T-helper 2 cell (primary cell): Measurements from ENCODE around the gene THSD4.
A peak's percentile ranks its signal among the peaks of the same experiment; 100 is the strongest.

ENCODE experiments used
- DNase-seq, 5 experiments: peaks; one replicate each; pipeline versions ENCODE4 v3.0.0 to v3.0.0-alpha.2; 2012 to 2022

The THSD4 gene

DNA sequence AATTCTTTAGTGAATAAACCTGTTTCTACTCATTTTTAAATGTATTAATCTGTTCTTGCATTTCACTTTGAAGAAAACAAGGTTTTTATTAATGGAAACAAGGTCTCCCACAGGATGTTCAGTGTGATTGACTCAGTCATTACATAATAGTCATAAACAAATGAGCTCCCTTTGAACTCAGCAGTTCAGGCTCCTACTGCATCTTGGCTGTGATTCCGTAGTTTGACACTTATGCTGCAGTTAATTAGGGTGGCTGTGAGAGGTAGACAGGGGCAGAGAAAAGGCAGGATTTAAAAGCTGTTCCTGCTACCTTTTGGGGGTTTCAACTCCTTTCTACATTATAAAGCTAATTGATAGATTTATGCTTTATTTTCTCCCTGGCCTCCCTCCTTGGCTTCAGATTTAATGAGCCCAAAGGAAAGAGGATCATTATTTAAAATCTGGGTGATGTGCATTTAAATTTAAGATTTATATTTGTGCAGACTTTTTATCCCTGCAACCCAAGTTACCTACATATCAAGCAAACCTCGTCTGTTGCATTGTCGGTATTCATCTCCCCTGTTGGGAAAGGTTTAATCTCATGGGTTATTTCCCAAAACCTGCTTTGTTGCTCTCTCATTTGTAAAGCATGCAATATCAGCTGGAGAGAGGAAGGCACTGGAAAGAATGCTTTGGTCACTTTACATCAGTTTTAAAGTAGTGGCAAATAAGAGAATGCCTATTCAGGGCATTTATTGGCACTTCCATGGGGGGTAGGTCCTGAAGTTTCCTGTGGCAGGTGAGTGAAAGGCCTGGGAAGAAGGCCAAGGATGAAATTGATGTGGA lies 350.1 kb downstream of the THSD4 start:
- DNase-seq, result no peak

DNA sequence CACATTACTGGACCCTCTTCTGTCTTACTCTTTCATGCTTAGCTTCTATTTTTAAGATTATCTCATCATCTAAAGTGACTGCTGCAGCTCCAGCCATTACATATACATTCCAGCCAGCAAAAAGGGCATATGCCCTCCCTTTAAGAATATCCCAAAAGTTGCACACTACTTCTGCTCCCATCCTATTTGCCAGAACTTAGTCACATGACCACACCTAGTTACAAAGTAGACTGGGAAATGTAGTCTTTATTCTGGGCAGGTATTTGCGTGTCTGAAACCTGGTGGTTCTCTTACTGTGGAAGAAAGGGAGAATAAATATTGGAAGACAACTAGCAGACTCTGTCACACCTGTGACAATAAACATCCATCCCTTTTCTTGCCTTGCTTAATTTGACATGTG lies 353.4 kb downstream of the THSD4 start:
- no peak for DNase-seq

DNA sequence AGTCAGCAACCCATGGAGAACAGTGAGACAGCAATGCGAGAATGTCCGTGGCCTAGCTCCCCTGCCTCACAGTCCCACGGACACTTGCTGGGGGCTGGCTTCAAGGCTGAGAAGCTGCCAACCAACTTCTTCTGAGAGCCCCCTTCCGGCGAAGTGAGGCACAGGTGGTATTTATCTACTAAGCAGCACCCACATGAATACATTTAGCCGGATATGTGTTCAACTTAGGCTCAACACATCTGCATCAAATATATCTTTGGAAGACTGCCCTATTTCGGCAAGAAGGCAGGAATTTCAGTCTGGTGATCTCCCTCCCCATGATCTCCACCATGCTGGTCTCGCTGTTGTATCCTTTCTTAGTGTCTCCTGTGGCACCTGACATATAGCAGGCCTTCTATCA lies 354.1 kb downstream of the THSD4 start:
- no peak for DNase-seq

DNA sequence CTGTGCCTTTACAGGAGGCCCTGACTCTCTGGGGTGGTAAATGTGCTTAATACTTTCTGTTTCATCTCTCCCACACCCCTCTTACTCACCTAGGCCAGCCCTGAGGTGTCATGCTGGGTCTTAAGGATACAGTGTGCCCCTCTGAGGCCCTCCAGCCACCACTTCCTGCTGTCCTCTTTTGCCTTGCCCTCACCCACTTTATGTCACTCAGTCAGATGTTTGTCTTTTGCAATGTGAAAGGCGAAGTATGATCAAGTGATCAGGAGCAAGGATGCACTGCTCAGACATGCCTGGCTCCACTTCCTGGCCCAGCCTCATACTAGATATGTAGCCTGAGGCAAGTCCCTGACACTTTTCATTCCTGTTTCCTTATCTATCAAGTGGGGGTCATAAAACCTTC lies 356.1 kb downstream of the THSD4 start:
- DNase-seq, result peak in 1 of 5 experiments; percentile 2

DNA sequence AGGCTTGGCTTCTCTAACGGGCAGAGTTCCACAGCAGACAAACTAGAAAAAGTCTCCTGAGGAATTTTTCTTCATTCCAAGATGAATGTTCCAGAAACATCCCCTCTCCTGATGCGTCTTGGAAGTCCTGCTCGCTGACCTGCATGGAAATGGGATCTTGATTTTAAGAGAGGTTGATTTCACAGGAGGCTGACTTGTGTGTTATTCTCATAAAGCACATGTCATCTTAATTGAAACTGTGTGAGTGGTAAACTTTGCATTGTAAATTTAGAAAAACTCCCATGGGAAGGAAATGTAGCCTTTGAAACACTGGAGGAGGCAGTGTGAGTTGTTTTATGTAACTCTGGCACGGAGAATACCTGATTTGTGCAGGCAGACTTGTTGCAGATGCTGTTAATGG lies 357.3 kb downstream of the THSD4 start:
- no peak for DNase-seq

DNA sequence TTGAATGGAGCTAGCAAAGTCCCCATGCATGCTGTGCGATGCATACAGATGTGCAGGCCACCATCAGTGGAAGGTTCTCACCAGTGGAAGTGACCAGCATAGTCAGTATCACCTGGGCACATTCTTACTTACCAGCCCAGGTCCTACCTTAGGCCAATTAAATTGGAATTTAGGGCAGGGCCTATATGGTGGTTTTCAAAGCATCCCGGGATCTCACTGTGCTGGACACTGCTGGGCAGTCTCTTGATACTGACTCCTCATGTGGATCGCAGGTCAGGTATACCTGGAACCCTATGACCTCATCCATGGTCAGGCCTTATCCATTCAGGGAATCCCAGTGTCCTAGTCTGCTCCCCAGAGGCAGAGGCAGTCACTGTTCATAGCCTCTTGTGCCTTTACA lies 358.5 kb downstream of the THSD4 start:
- DNase-seq, result no peak

DNA sequence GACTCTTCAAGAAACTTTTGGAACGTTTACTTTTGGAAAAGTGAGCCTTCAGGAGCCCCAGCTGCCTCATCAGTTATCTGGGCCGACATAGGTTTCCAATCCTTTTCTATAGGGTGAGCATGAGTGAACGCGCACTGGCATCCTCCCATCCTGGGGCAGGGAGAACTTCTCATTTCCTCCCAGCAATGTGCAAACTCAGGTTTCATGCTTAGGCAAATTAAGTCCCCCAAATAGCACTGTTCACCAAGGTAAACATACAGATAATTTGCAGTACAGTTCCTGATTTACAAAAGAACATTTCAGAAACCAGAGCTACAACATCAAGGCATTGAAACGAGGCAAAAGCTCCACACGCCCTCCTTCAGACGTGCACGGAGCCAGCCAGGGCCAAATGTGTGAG lies 361.6 kb downstream of the THSD4 start:
- no peak for DNase-seq

DNA sequence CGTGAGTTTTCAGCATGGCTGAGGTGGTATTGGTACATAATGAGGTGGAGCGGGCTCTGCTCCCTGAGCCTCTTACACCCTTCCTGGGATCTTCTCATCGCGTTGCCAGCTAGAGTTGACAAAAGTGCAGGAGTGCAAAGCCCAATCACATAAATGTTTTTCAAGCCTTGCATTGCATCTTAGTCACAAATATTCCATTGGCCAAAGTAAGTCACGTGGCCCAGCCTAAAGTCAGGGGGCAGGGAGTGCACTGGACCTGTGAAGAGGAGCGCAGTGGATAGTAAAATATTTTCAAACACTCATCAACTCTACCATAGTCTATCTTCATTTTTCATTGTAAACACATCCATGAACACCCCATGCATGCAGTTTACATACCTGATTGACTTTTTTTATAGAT lies 365.3 kb downstream of the THSD4 start:
- DNase-seq, result no peak

DNA sequence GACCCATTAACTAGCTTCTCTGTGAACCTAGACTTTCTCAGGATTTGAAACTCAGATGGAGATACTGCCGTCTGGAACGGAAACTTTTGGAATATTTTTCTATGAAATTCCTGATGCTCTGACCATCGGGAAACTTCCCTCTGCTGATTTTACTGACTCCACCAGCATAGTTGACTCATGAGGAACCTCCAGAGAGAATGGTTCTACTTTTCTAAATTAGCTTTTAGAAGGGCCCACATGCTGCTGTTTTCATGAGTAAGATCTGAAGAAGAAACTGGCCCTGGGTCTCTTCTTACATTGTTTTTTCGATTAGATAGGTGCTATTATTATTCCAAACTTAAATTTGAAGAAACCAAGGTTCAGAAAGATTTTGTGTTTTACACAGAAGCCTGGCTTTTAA lies 368.8 kb downstream of the THSD4 start:
- DNase-seq, result no peak

DNA sequence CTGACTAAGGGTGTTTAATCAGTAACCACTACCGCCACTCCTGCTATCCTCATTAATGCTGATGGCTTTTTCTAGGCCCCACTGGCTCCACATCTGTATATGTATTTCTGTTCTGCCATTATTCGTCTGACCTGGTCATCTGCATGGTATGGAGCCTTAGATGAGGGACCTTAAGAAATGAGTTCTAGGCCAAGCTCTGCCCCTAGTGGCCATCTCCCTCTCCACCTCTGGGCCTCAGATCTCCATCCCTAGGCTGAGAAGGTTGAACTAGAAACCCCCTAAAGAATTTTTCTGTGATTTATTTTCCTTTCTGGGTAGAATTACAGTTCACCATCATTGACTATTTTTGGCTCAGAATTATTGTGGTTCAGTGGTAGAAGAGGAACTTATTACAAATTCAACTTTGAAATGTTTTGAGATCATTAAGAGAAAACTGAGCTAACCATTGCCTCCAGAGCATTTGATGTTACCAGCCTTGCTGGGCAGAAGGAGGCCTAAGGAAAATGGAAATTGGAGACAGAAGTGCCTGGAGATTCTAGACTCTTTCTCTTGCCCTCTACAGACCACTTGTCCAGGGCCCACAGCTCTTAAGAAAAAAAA lies 369.9 kb downstream of the THSD4 start:
- no peak for DNase-seq

DNA sequence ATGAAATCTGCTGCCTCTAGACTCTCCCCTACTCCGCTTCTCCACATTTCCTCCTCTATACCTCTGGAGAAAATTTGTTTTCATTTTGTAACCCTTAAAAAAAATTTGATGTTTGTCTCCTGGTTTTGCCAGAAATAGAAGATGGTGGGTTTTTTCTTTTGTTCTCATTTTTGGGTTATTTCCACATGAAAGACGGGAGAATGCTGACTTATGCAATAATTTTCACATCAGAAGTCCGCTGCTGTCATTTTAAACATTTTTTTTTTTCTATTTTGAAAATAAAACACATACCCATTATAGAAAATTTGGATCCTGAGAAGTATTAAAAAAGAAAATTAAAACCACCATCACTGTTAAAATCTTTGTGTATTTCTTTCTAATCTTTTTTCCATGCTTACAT lies 374.3 kb downstream of the THSD4 start:
- no peak for DNase-seq

DNA sequence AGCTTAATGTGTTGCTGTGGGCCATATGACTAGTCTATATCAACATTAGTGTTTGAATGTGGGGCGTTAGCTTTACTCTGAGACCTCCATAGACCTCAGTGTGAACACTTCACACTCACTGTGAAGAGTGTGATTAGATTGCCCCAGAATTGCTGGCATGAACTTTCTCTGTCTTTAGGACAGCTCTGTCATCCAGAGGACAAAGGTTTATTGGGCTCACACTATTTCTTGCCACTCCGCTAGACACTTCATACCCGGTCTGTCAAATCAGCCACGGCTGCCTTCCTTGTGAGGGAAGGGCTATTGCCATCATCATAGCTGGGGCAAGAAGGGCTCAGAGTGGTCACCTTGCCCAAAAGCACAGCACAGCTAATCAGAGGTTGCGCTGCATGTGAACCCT lies 378.3 kb downstream of the THSD4 start:
- DNase-seq, result no peak

DNA sequence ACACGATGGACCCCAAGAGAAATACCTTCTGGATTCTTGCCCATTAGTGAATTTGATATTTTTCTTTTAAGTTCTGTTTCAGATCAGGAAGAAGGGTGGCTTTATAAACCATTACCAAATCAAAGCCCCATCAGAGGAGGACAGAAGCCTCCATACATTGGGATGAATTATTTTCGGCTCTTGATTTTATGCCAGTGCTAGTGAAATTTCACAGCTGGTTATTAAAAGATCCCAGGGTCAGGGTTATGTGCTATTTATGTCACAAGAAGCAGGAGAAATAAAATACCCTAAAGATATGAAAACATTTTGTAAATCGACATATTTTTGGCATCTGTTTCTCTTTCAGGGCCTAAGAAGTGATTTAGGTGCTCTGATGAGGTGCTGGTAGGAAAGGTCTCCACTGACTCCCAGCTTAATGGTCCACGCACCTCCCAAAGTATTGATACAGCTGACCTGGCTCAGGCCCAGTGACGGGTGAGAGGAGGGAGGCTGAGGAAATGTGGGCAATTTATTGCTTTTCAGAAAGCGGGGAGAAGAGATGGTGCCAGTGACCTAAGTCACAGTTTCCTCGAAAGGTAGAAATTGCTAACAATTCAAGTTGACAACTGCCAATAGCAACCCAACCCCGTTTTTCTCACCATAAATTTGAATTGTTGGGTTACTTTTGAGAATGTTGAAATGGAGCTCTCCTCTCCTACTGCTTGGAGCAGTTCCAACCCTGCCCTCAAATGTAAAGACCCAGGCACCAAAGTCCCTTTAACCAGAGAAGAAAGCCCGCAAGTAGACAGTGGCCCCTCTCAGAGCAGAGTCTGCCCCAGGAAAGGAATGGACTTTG lies 379.5 kb downstream of the THSD4 start:
- DNase-seq, result no peak

DNA sequence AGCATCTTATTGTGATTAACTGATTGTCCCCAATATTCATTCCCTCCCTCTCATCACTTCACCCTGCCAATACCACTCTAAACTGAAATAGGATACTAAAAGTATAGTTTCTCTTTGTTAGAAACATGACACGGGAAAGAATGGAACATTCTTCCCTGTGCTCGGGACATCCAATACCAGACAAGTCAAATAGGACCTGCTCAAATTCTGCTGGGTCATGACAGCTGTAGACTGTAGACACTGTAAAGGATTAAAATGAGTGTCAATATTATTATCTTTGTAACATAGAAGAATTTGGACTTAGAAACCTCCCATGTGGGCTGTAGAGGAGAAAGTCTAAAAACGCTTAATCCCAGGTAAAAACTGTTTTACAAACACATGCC lies 380.1 kb downstream of the THSD4 start:
- no peak for DNase-seq

DNA sequence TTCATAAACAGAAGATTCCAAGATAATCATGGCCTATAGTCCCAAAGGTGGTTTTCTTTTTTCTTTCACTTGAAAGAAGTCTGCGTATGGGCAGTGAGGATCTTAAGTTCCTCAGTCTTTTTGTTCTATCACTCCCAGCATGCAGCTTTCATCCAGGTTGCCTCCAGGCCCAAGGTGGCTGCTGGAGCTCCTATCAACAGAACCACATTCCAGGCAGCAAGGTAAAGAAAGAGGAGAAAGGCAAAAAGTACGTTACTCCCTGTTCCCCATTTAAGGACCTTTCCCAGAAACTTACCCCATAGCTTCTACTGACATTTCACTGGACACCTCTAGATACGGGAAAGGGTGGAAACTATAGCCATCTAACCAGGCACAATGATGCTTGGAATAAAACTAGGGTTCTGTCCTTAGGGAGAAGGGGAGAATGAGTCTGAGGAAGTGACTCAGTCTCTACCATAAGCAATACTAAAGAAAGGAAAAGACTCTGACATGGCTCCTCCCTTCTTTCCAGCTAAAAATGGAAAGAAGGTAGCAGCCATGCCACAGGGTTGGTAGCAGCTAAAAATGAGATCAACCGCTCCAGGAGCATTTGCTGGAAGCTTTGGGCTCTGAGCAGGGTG lies 381.2 kb downstream of the THSD4 start:
- DNase-seq, result no peak

DNA sequence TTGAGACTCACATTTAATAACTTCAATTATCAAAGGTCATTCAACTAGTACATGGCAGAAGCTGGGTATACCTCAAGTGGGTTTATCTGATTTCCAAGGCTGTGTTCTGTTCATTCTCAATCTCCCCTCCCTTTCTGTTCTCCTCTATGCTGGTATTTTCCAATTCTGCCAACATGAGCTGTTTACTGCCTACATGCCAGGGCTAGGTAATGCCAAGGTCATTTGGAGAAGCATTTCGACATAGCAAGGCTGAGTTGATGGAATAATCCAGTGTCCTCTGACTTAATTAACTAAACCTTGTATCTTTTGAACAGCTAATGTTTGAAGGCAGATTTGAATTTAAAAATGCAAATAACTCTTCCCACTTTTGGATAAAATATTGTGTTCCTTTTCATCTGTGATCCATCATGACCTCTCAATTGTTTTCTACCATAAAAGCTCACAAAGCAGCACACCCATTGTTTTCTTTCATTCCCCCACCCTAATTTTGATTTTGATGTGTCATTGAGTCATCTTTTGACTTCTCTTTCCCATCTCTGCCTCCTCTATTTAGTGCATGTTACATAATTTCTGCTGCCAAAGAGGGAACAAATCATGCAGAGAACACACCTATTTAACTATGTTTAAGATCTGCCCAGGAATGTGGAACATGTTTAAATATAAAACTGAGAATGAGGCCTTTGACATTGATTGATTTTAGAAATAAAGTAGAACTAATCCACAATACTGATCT lies 386.2 kb downstream of the THSD4 start:
- no peak for DNase-seq

DNA sequence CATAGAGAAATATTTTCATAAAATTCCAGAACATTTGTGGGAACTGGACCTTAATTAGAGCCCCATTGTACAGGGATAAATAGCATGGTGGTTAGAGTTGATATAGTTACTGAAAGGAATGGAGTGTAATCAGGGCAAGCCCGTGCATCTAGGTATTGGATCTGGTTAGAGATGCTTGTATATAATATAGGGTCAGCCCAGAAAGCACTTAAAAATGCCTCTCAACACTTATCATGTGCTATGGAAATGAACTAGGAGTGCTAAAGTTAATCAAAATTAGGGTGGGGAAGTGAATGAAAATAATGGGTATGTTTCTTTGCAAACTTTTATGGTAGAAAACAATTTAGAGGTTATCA lies 386.8 kb downstream of the THSD4 start:
- no peak for DNase-seq

DNA sequence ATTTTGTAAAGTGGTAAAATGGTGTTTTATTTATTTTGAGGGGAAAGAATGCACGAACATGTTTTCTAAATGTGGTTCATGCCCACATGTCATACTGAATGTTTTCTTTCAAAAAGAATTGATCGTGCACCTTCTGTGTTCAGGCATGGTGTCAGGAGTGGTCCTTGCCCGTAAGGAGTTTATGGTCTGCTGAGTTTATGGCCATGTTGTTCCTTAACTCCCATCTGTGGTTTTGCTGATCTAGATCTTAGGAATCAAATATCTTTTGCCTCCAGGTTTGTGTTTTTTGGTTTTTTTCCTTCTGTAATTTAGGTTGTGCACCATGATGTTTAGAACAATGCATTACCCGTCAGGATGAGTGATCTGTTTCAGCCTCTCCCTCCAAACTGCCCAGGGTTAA lies 390.7 kb downstream of the THSD4 start:
- no peak for DNase-seq

DNA sequence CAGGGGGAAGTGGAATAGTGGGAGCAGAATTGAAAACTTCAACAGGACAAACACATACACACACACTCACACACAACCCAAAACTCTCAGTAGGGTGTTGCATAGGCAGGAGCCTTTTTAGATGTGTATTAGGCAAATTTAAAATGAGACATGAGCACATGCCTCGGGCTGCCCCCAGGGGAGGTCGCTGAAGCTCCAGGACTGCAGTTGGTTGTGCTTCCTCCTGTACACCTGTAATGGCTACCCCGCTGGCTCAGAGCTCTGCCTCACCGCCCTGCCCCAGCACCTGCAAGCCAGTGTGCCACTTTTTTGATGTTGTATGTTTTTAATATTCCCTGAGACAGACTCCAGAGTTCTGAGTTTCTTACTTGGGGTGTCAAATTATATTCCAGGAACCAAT lies 391.7 kb downstream of the THSD4 start:
- no peak for DNase-seq

DNA sequence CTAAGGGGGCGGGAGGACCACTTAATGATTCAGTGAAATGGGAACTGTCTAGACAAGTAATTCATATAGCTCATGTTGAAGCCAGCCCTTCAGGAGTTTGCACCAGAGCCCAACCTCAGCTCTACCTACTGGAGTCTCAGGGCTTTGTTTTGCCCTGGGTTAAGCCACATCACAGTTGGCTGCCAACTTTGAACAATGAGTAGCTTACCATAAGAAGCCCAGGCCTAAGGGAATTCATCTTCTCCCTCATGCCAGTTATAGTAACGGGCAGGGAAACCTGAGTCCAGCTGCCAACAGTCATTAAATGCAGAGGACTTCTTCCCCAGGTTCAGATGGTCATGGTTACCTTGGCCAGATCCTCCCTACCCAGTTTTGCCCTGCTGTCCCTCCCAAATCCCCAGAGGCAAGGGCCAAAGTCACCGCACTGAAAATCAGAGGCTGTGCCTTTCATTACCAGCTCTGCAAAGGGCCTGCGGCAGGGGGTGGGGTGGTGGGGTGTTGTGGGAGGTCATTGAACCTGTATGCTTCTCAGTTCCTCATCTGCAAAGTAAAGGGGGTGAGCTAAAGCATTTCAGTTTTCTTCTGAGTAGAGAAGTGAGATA lies 392.9 kb downstream of the THSD4 start:
- DNase-seq, result no peak

DNA sequence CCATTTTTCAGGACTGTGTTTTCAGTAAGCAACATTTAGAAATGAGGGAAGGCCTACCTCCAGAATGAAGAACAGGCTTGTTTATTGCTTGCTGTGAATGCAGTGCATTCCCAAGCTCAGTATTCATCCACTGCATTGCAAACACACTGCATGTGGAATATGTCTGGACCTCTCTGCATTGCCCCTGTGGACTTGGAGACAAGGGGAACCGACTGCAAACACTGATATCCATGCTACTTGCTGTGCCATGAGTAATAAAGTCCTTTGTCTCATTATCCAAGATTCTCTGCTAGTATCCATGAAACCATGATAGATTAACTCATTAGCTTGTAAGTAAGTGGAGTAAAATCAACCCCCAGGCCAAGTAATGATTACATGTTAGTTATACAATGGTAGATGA lies 393.9 kb downstream of the THSD4 start:
- no peak for DNase-seq

DNA sequence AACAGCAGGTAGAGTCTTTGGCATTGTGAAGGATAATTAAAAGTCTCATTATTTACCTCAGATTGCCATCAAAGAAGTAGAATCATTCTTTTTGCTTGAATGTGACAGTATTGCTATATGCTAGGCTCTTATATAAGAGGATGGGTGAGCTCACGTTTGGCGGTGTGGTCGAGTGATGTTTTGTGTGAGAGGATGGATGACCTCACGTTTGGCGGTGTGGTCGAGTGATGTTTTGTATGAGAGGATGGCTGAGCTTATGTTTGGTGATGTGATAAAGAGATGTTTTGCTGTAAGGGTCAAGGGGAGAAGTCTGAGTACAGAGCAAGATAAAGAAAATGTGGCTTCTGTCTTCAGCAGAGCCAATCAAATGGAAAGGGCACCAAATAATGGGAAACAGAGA lies 395.5 kb downstream of the THSD4 start:
- no peak for DNase-seq
